Hypothalamus (tissue), 51 donors: ENCODE measurements around the gene PRPSAP1.
"Not testable (repeated sequence)": the region's sequence is repeated elsewhere in the genome, so short reads cannot be mapped to it uniquely, and the experiment has no call there.

Experiments used
- DNase-seq, 51 donors: peaks; one replicate each; lab custom pipeline; 2025; lab: John Stamatoyannopoulos, UW

The PRPSAP1 gene

DNA sequence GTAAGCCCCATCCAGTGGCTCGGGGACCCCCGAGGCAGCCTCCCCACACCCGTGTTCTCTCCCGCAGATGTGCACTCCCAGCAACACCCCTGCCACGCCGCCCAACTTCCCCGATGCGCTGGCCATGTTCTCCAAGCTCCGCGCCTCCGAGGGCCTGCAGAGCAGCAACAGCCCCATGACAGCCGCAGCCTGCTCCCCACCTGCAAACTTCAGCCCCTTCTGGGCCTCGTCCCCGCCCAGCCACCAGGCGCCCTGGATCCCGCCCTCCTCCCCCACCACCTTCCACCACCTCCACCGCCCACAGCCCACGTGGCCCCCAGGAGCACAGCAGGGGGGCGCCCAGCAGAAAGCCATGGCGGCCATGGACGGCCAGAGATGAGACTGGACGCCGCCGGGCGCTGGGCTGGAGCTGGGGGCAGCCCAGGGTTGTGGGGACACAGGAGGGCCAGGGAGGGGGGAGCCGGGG, 83.6 kb downstream of the PRPSAP1 start:
- no peak for DNase-seq

DNA sequence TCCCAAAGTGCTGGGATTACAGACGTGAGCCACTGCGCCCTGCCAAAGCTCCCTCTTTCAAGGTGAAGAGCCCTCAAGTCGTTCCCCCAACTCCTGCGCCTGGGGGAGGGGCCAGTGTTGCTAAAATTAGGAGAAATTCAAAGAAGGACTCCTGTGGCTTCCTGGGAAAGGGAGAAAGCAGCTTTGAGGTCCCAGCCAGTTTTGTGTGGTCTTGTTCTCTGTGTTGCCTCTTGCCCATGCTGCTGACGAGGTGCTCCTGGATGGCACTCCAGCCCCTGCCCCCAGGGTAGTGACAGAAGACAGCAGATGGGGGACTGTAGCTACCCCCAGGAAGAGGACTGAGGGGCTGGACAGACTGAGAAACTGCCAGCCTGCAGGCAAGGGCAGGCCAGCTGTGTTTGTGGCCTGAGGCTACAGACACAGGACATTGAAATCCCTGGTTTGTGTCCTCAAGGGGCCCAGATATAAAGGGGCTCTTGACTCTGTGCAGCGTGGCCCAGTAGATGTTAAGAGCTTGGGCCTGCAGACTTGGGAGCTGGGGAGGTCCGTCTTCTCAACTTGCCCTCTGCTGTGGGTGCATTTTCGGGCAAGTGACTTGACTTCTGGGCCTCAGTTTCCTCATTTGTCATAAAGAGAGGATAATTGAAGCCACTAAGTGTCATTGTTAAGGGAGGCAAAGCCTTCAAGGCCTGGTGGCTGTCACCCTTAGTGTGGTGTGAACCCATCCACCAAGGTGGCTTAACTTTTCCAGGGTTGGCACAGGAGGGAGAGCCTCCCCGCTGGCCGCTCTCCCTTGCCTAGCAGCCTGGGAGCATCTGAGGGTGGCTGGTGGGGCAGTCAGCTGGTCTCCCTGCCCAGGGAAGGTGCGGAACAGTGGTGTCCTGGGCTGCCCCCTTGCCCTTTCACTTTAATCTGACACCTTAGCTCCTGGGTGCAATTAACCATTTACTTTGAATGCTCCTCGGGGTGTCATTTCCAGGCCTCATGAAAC, 84.4 kb downstream of the PRPSAP1 start:
- DNase-seq, result no peak

DNA sequence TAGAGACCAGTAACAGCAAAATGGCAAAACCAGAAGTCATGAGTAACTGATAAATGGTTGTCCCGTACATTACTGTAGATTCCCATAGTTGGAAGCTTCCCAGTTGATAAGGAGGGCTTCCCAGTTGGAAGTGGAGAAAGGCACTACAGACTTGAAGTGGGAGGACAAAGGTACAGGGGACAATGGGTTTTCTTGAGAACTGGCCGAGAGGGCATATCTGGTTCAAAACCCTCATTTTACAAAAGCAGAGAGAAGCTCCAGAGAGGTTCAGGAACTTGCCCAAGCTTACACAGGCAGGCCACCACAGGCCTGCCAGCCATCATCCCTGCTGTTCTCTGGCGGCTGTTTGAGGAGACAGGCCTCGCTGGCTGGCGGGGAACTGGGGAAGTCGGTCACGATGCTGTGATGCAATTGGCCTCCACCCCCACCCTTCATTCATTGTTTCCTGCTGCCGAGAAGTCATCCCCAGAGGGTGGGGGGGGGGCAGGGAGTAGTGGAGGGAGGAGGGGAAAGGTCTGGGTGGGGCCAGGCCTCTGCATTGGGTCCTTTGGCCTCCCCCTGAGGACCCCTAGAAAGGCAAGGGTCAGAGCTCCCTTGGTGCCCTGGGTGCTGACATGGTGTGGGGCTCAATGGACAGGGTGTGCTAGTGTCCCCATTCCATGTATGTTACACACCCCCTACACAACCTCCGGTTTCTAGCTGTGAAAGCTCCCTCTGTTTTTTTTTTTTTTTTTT, 85.5 kb downstream of the PRPSAP1 start:
- peak in 49 of 51 donors; percentile 15 to 87 (median 63) for DNase-seq

DNA sequence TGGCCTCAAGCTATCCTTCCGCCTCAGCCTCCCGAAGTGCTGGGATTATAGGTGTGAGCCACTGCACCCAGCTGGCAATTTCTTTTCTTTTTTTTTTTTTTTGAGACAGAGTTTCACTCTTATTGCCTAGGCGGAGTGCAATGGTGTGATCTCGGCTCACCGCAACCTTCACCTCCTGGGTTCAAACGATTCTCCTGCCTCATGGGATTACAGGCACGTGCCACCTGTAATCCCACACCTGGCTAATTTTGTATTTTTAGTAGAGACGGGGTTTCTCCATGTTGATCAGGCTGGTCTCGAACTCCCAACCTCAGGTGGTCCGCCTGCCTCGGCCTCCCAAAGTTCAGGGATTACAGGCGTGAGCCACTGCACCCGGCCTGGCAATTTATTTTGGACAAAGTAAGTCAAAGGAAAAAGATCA, 86.1 kb downstream of the PRPSAP1 start:
- DNase-seq, result not testable (repeated sequence)

DNA sequence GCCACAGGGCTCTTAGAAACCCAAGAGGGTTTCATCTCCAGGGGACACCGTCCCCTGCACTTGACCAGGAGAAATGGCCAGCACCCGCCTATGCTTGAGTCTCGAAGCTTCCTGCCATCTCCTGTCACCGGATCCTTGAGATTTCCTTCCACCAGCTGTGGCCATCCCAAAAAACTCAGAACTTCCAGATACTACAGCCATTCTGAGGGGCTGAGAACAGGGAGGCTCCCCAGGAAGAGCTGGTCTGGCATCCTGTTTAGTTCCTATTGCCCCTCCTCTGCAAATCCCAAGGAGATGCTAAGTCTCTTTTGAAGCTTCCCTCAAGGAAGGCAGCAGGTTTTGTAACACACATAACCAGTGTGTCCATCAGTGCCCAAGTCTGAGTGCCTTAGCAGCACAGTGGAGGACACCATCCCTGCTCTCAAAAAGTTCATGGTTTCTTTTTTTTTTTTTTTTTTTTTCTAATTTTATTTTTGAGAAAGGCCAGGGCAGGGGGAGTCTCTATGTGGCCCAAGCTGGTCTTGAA, 86.6 kb downstream of the PRPSAP1 start:
- DNase-seq, result no peak

DNA sequence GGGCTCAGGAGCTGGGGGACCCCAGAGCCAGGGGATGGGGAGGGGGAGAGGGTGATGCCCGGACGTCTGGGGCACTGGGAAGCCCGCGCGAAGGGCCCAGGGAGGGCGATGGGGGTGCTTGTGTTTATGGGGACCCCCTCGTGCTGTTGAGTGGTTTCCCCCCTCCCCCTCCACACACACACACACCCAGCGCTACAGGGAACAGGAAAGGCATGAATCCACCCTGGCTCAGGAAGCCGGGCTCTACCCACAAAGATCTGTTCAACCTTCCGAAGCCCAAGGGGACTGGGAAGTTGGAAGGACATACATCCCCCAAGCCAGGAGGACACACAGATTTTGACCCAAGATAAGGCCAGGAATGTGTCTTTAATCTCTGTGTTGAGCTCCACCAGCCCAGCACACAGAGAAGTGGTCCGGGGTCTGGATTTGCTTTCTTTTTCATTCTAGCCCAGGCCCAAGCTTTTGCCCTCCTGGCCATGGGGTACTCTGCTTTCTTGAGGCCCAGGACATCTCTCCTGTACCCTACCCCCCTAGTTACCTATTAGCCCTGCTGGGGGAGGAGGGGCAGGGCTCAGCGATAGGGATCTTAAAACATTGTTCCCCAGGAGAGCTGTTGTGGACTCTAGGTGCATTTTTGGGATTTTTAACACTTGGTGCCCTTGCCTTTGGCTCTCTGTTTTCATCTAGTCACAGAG, 87.3 kb downstream of the PRPSAP1 start:
- DNase-seq, result peak in 3 of 51 donors; percentile 40 to 63 (median 54)

DNA sequence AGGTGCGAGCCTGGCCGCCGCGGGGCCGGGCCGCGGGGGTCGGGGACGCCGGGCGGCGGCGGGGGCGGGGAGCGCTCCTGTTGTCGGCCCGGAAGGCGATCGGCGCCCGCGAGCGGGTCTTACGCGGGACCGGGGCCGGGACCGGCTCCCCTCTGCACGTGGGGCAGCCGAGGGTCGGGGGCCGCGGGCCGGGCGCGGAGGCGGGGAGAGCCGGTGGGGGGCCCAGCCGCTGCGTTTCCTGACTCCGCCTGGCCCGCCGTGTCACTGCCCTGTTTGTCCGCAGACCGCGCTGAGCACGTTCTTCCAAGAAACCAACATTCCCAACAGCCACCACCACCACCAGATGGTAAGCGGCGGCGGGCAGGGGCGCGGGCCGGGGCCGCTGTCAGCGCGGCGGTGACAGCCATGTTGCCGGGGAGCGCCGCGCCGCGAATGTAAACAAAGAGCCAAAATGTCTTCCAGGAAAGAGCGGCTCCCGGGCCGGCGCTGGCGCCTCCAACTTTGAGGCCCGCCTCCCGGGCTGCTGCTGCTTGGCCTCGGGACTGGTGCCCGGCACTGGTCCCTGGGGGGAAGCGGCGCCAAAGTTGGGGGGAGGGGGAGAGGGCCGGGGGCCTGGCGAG, 88.0 kb downstream of the PRPSAP1 start:
- peak in 31 of 51 donors; percentile 26 to 63 (median 41) for DNase-seq

DNA sequence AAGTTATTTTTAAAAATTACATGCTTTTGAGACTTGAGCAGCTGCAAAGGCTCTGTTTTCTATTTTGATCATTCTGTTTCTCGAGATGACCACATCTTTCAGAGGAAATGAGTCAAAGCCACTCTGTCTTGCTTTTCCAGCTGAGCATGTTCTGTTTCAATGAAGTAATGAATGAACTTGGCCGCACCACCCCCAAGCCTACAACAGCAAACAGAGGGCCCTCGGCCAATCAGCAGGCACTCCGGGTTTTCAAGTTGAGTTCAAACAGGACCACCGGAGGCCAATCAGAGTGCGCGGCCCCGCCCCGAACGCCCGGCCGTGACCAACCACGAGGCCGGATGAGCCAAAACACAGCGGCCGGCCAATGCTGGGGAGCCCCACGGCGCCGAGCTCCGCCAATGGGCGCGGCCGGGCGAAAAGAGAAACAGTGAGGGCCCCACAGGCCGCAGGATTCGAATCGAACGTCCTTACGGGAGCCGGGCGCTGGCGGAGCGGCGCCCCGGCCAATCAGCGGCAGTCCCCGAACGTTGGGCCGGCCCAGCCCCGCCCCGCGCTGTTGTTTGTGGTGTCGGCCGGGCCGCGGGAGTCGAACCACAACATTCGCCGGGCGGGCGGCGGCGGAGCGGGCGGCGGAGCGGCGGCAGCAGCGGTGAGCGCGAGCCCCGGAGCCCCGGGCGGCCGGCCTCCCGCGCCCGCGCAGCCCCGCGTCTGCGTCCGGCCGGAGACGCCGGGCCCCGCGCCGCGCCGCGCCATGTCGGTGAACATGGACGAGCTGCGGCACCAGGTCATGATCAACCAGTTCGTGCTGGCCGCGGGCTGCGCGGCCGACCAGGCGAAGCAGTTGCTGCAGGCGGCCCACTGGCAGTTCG, 88.7 kb downstream of the PRPSAP1 start, which contains the start of gene UBALD2:
UBALD2 (plus strand) TSS at position 594 of the 869 bp plus-strand sequence; CDS start at position 752, 158 bp downstream.
- DNase-seq, result peak; percentile 90 to 100 (median 99)

DNA sequence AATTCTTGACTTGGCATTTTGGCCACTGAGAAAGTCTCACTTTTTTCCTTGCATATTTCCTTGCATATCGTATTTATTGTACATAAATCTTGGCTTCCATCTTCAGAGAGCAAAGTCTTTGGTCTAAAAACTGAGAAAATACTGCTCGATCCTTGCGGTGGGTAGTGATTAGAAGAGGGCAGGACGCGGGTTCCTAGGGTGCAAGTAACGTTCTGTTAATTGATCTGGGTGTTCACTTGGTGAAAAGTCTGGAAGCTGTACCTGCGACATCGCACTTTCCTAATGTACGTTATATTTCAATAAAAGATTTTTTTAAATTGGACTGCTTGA, 89.3 kb downstream of the PRPSAP1 start:
- DNase-seq, result no peak

DNA sequence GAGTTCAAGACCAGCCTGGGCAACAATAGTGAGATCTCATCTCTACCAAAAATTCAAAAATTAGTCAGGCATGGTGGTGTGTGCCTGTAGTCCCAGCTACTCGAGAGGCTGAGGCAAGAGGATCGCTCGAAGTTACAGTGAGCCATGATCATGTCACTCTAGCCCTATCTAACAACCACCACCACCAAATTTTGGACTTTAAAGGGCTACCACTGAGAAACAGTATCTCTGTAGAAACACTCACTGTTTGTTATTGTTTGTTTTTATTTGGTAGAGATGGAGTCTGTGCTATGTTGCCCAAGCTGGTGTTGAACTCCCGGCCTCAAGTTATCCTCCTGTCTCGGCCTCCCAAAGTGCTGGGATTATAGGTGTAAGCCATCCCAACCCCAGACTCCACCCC, 89.8 kb downstream of the PRPSAP1 start:
- no peak for DNase-seq

DNA sequence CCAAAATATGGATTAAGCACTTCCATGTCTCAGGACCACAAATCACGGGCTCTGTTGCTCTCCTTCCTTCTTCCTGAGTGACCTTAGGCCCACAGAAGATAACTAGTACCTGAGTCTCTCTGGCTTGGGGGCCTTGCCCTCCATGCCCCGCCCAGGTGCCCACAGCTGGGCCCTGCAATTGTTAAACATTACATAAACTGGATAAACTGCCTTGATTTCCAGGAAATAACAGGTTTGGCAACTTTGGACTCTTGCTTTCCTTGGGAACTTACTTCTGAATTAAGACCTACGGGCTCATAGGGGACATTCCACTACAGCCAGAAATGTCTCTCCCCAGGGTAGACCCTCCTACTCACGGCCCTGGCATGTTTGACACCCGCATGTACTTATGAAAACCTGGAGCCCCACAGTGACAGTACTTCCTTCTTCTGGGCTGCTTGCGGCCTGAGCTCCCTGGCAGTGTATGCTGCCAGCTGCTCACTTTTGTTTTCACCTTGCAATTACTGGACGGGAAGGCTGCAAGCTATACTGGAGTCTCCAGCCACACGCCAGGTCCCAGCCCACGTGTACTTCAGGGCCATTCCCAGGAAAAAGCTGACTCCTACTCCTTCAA, 90.9 kb downstream of the PRPSAP1 start:
- no peak for DNase-seq

DNA sequence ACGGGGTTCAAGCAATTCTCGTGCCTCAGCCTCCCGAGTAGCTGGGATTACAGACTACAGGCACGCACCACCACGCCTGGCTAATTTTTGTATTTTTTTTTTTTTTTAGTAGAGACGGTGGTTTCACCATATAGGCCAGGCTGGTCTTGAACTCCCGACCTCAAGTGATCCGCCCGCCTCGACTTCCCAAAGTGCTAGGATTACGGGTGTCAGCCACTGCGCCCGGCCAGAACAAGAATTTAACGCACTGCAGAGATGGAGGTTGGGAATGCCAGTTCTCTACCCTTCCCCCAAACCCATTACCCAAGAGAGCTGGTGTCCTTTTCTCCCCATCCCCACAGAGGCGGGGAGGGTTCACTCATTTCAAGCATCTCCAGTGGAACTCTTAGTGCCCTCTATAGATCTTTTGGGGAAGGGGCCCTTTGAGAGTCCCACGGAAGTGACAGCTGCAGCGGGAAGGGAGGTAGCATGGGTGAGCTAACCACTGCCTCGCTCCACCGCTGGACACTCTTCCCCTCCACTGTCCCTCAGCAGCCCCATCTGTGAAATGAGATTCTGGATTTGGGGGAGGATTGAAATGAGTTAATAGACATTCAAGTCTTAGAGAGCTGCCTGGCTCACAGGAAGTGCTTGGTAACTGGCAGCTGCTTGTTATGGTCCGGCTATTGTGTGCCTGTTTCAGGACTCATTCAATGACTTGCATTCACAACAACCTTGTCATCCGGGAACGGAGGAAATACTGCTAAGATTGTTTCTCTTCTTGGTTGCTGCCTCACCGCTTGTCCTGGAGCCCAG, 92.1 kb downstream of the PRPSAP1 start:
- peak in 9 of 51 donors; percentile 21 to 71 (median 43) for DNase-seq

DNA sequence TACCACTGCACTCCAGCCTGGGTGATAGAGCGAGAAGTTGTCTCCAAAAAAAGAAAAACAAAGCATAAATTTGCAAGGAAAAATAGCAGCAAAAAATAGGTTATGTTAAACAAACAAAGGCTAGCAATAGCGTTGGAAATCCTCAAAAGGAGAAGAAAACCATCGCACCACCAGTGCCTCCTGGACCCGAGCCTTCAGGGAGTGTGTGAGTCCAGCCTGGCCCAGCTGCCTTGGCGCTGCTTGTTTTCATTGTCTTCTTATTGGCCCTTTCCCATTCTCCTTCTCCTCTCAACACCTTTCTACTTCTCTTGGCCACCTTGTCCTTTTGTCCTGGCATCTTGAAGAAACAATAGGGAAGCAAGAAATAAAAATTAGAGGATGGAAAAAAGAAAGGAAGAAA, 93.0 kb downstream of the PRPSAP1 start:
- DNase-seq, result no peak

DNA sequence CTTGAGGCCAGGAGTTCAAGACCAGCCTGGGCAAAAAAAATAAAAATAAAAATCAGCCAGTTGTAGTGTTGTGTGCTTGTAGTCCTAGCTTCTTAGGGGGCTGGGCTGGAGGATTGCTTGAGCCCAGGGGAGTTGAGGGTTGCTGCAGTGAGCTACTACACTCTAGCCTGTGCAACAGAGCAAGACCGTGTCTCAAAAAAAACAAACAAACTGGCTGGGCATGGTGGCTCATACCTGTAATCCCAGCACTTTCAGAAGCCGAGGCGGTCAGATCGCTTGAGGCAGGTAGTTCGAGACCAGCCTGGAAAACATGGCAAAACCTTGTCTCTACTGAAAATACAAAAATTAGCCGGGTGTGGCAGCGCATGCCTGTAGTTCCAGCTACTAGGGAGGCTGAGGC, 93.5 kb downstream of the PRPSAP1 start:
- no peak for DNase-seq
